ENCODE measurements around the gene ADAD2.

Gene ADAD2

GRCh38 chr16:84174396-84174795, 16.6 kb upstream of the ADAD2 start:
- Histone ChIP-seq H3K27me3 (no peaks in the 10 kb centered on the region), H4K20me1 (peaks cover 0 to 37% (median 28%) of the 10 kb centered on the region in 11 experiments; a peak in 15 of 22 replicates), H3K4me2 (no peak overlapping the region), H3K4me3 (no peak overlapping the region), H3K9me3 (replicated peaks in 1 of 11) (no peaks in the 10 kb centered on the region), H3K36me3 (peaks cover 19 to 30% (median 21%) of the 10 kb centered on the region in 11 experiments), H3K27ac (no peak overlapping the region), H3K9ac (no peak overlapping the region), H3K4me1 (peaks cover 9 to 20% (median 14%) of the 10 kb centered on the region in 10 experiments)
- TF ChIP-seq Cebpa-rat (IDR thresholded peaks at IDR 0.05): no peak

GRCh38 chr16:84175350-84176081, 15.4 kb upstream of the ADAD2 start:
- TF ChIP-seq Cebpa-rat (IDR thresholded peaks at IDR 0.05): no peak
- Histone ChIP-seq H4K20me1 (peaks cover 0 to 47% (median 32%) of the 10 kb centered on the region in 11 experiments; a peak in 15 of 22 replicates), H3K27me3 (no peaks in the 10 kb centered on the region), H3K27ac (peak overlapping the region in 10 of 11 experiments; percentile 44 to 65 (median 55); a peak in 19 of 22 replicates), H3K4me1 (peaks cover 9 to 20% (median 14%) of the 10 kb centered on the region in 10 experiments), H3K4me2 (peak overlapping the region; percentile 47 to 83 (median 67)), H3K4me3 (no peak overlapping the region), H3K9ac (peak overlapping the region in 10 of 11 experiments; percentile 14 to 61 (median 52); a peak in 18 of 22 replicates), H3K9me3 (replicated peaks in 1 of 11) (no peaks in the 10 kb centered on the region), H3K36me3 (peaks cover 30 to 41% (median 33%) of the 10 kb centered on the region in 11 experiments)

GRCh38 chr16:84176192-84177053, 14.5 kb upstream of the ADAD2 start:
- H3K9ac ChIP-seq: peak overlapping the region in 10 of 11 experiments; percentile 14 to 61 (median 50); a peak in 11 of 22 replicates
- H3K4me2 ChIP-seq: peak overlapping the region in 10 of 11 experiments; percentile 47 to 83 (median 68); a peak in 12 of 22 replicates
- no peaks in the 10 kb centered on the region for H3K27me3 ChIP-seq
- H4K20me1 ChIP-seq: peaks cover 0 to 56% (median 38%) of the 10 kb centered on the region in 11 experiments; a peak in 16 of 22 replicates
- no peak overlapping the region for H3K4me3 ChIP-seq
- TF ChIP-seq Cebpa-rat (IDR thresholded peaks at IDR 0.05): no peak
- peaks cover 9 to 20% (median 14%) of the 10 kb centered on the region in 10 experiments for H3K4me1 ChIP-seq
- peaks cover 39 to 50% (median 42%) of the 10 kb centered on the region in 11 experiments for H3K36me3 ChIP-seq
- no peaks in the 10 kb centered on the region for H3K9me3 ChIP-seq (replicated peaks in 1 of 11)
- peak overlapping the region in 10 of 11 experiments; percentile 15 to 65 (median 55); a peak in 15 of 22 replicates for H3K27ac ChIP-seq

GRCh38 chr16:84177741-84178073, 13.2 kb upstream of the ADAD2 start:
- Histone ChIP-seq H3K9me3 (replicated peaks in 1 of 11) (no peaks in the 10 kb centered on the region), H3K27me3 (no peaks in the 10 kb centered on the region), H3K4me3 (no peak overlapping the region), H3K4me1 (peaks cover 9 to 20% (median 14%) of the 10 kb centered on the region in 10 experiments), H3K36me3 (peaks cover 52 to 63% (median 55%) of the 10 kb centered on the region in 11 experiments), H4K20me1 (peaks cover 0 to 69% (median 49%) of the 10 kb centered on the region in 11 experiments; a peak in 17 of 22 replicates), H3K27ac (no peak overlapping the region), H3K9ac (peak overlapping the region in 3 of 11 experiments; percentile 9 to 38 (median 34); a peak in 1 of 22 replicates), H3K4me2 (no peak overlapping the region)
- no peak for TF ChIP-seq Cebpa-rat (IDR thresholded peaks at IDR 0.05)

- Histone ChIP-seq H3K4me1 (peaks cover 9 to 20% (median 14%) of the 10 kb centered on the region in 10 experiments), H3K27me3 (no peaks in the 10 kb centered on the region), H3K27ac (no peak overlapping the region), H4K20me1 (peaks cover 0 to 74% (median 53%) of the 10 kb centered on the region in 11 experiments; a peak in 17 of 22 replicates), H3K4me3 (no peak overlapping the region), H3K9ac (peak overlapping the region in 3 of 11 experiments; percentile 7 to 38 (median 9); a peak in 2 of 22 replicates), H3K9me3 (replicated peaks in 1 of 11) (no peaks in the 10 kb centered on the region), H3K4me2 (no peak overlapping the region), H3K36me3 (peaks cover 57 to 68% (median 60%) of the 10 kb centered on the region in 11 experiments)
- no peak for TF ChIP-seq Cebpa-rat (IDR thresholded peaks at IDR 0.05)
Measured at GRCh38 chr16:84178146-84178765, 12.7 kb upstream of the ADAD2 start.

GRCh38 chr16:84178892-84179611, 11.9 kb upstream of the ADAD2 start:
- Histone ChIP-seq H3K4me2 (no peak overlapping the region), H3K4me3 (no peak overlapping the region), H4K20me1 (peaks cover 0 to 82% (median 61%) of the 10 kb centered on the region in 11 experiments; a peak in 18 of 22 replicates), H3K27ac (no peak overlapping the region), H3K27me3 (no peaks in the 10 kb centered on the region), H3K36me3 (peaks cover 65 to 76% (median 68%) of the 10 kb centered on the region in 11 experiments), H3K9ac (0 out of 22 replicates have a peak overlapping the region, but pooled peaks of 1 of the 11 experiments have one; percentile 1), H3K9me3 (replicated peaks in 1 of 11) (no peaks in the 10 kb centered on the region), H3K4me1 (peaks cover 9 to 20% (median 14%) of the 10 kb centered on the region in 10 experiments)
- TF ChIP-seq Cebpa-rat (IDR thresholded peaks at IDR 0.05): no peak

GRCh38 chr16:84179612-84180320, 11.2 kb upstream of the ADAD2 start:
- Histone ChIP-seq H3K4me3 (no peak overlapping the region), H3K9me3 (replicated peaks in 1 of 11) (no peaks in the 10 kb centered on the region), H3K36me3 (peaks cover 72 to 84% (median 75%) of the 10 kb centered on the region in 11 experiments)

More at GRCh38 chr16:84179612-84180320, 11.2 kb upstream of the ADAD2 start:
- H3K9ac ChIP-seq: no peak overlapping the region
- peaks cover 13 to 25% (median 20%) of the 10 kb centered on the region in 10 experiments for H3K4me1 ChIP-seq
- no peak overlapping the region for H3K27ac ChIP-seq
- H4K20me1 ChIP-seq: peaks cover 0 to 90% (median 68%) of the 10 kb centered on the region in 11 experiments; a peak in 18 of 22 replicates
- no peak overlapping the region for H3K4me2 ChIP-seq
- H3K27me3 ChIP-seq: no peaks in the 10 kb centered on the region
- TF ChIP-seq Cebpa-rat (IDR thresholded peaks at IDR 0.05): no peak
